Ishikawa (cell line): ENCODE data around the gene FBXO36.

Source experiments
- CEBPB ChIP-seq: IDR thresholded peaks from 2 replicates; pipeline ENCODE4 v1.6.1; 2012
- CREB1 ChIP-seq: IDR thresholded peaks from 2 replicates; pipeline ENCODE4 v1.6.1; 2012; ENCODE audit warnings: low read depth
- EGR1 ChIP-seq: IDR thresholded peaks from 2 replicates; pipeline ENCODE4 v1.6.1; 2012
- EP300 ChIP-seq: IDR thresholded peaks from 2 replicates; pipeline ENCODE4 v1.6.1; 2012; ENCODE audit warnings: borderline replicate concordance
- FOXM1 ChIP-seq: IDR thresholded peaks from 2 replicates; pipeline ENCODE4 v1.6.1; 2012; ENCODE audit warnings: low read depth, borderline replicate concordance
- NFIC ChIP-seq: IDR thresholded peaks from 2 replicates; pipeline ENCODE4 v1.6.1; 2012
- RAD21 ChIP-seq: IDR thresholded peaks from 2 replicates; pipeline ENCODE4 v1.6.1; 2012; ENCODE audit warnings: low read depth
- TAF1 ChIP-seq: IDR thresholded peaks from 2 replicates; pipeline ENCODE4 v1.6.1; 2012; ENCODE audit warnings: low read depth, mild to moderate bottlenecking
- TCF12 ChIP-seq: IDR thresholded peaks from 2 replicates; pipeline ENCODE4 v1.6.1; 2012; ENCODE audit warnings: low read depth
- YY1 ChIP-seq: IDR thresholded peaks from 2 replicates; pipeline ENCODE4 v1.6.1; 2012; ENCODE audit warnings: low read depth
- ZBTB7A ChIP-seq: IDR thresholded peaks from 2 replicates; pipeline ENCODE4 v1.6.1; 2012; ENCODE audit warnings: low read depth
- TF ChIP-seq, protein P1 (sequence below): IDR thresholded peaks from 2 replicates; pipeline ENCODE4 v1.6.1; 2012; ENCODE audit warnings: low read depth, mild to moderate bottlenecking
- TF ChIP-seq, protein P2 (sequence below): IDR thresholded peaks from 2 replicates; pipeline ENCODE4 v1.6.1; 2012
- TF ChIP-seq, protein P3 (sequence below): IDR thresholded peaks from 2 replicates; pipeline ENCODE4 v1.6.1; 2012

DNA sequence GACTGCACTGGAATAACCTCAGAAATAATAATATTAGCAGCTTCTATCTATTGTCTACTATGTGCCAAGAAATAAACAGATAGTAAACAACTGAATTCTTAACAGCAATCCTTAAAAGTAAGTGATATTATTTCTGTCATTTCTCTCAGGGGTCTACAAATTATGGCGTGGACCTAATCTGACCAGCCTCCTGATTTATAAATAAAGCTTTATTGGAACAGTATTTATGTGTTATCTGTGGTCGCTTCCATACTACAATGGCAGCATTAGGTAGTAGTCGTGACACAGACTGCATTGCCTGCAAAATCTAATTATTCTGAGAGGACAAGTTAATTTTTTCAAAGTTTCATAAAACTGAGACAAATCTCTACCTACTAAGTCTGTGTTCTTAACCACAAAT is 97.4 kb downstream of the FBXO36 start:
- no peak for TF ChIP-seq CREB1
- no peak for TF ChIP-seq FOXM1
- no peak for TF ChIP-seq RAD21
- no peak for TF ChIP-seq TAF1
- TF ChIP-seq, protein P1, sequence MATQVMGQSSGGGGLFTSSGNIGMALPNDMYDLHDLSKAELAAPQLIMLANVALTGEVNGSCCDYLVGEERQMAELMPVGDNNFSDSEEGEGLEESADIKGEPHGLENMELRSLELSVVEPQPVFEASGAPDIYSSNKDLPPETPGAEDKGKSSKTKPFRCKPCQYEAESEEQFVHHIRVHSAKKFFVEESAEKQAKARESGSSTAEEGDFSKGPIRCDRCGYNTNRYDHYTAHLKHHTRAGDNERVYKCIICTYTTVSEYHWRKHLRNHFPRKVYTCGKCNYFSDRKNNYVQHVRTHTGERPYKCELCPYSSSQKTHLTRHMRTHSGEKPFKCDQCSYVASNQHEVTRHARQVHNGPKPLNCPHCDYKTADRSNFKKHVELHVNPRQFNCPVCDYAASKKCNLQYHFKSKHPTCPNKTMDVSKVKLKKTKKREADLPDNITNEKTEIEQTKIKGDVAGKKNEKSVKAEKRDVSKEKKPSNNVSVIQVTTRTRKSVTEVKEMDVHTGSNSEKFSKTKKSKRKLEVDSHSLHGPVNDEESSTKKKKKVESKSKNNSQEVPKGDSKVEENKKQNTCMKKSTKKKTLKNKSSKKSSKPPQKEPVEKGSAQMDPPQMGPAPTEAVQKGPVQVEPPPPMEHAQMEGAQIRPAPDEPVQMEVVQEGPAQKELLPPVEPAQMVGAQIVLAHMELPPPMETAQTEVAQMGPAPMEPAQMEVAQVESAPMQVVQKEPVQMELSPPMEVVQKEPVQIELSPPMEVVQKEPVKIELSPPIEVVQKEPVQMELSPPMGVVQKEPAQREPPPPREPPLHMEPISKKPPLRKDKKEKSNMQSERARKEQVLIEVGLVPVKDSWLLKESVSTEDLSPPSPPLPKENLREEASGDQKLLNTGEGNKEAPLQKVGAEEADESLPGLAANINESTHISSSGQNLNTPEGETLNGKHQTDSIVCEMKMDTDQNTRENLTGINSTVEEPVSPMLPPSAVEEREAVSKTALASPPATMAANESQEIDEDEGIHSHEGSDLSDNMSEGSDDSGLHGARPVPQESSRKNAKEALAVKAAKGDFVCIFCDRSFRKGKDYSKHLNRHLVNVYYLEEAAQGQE = no peak
- TF ChIP-seq, protein P2, sequence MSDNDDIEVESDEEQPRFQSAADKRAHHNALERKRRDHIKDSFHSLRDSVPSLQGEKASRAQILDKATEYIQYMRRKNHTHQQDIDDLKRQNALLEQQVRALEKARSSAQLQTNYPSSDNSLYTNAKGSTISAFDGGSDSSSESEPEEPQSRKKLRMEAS = no peak
- TF ChIP-seq, protein P3, sequence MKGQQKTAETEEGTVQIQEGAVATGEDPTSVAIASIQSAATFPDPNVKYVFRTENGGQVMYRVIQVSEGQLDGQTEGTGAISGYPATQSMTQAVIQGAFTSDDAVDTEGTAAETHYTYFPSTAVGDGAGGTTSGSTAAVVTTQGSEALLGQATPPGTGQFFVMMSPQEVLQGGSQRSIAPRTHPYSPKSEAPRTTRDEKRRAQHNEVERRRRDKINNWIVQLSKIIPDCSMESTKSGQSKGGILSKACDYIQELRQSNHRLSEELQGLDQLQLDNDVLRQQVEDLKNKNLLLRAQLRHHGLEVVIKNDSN = no peak
- TF ChIP-seq EP300 = no peak
- TF ChIP-seq ZBTB7A = no peak
- no peak for TF ChIP-seq EGR1
- TF ChIP-seq TCF12 = no peak
- TF ChIP-seq YY1 = no peak
- TF ChIP-seq CEBPB = no peak
- TF ChIP-seq NFIC = no peak
